Activated CD4-positive, alpha-beta T cell treated with anti-CD3 and anti-CD28 coated beads for 24 hours (primary cell): ENCODE measurements around the gene GRIA4.

Experiments
- DNase-seq, 2 donors: peaks; one replicate each; pipeline ENCODE4 v3.0.0-alpha.2; 2020; ENCODE audit warnings: low read depth in 2 of 2

Gene GRIA4

GRCh38 chr11:105639527-105639926 is 29.7 kb downstream of the GRIA4 start:
- DNase-seq = no peak

GRCh38 chr11:105641433-105641832 is 31.6 kb downstream of the GRIA4 start:
- no peak for DNase-seq

- no peak for DNase-seq
Measured at GRCh38 chr11:105642870-105643269, 33.0 kb downstream of the GRIA4 start.

GRCh38 chr11:105644839-105645573 is 35.1 kb downstream of the GRIA4 start:
- DNase-seq = no peak

- no peak for DNase-seq
Measured at GRCh38 chr11:105647780-105648179, 37.9 kb downstream of the GRIA4 start.

GRCh38 chr11:105648762-105649161 is 38.9 kb downstream of the GRIA4 start:
- DNase-seq = no peak

GRCh38 chr11:105665281-105665680 is 55.4 kb downstream of the GRIA4 start:
- no peak for DNase-seq

DNA sequence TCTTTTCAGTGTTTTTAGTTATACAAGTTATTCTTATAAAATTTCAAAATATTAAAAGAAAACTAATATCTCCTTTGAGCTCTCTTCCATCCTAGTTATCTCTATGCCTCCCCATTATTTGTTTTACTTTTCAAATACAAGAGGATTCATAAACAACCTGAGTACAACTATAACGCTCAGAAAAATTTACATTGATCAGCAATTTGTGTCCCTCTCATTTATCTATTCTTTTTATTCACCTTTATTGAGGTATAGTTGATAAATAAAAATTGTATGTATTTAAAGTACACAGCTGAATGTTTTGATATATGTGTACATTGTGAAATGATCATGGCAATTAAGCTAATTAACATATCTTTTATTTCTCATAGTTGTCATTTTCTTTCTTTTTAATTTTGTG is 57.6 kb downstream of the GRIA4 start:
- no peak for DNase-seq

DNA sequence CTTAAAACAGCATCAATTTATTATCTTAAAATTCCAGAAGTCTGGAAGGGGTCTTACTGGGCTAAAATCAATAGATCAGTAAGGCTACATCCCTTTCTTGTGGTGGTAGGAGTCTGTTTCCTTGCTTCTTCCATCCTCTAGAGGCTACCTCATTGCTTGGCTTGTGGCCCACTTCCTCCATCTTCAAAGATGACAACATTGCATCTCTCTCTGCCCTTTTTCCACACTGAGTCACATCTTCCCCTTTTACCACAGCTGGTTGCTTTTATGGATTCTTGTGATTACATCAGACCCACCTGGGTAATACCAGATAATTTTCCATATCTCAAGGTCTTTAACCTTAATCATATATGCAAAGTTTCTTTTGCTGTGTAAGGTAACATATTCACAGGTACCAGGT is 60.9 kb downstream of the GRIA4 start:
- no peak for DNase-seq

GRCh38 chr11:105673089-105673488 is 63.2 kb downstream of the GRIA4 start:
- no peak for DNase-seq

- no peak for DNase-seq
Measured at GRCh38 chr11:105689631-105690030, 79.8 kb downstream of the GRIA4 start.

GRCh38 chr11:105690467-105690866 is 80.6 kb downstream of the GRIA4 start:
- no peak for DNase-seq

GRCh38 chr11:105693075-105693759 is 83.3 kb downstream of the GRIA4 start:
- DNase-seq = no peak

DNA sequence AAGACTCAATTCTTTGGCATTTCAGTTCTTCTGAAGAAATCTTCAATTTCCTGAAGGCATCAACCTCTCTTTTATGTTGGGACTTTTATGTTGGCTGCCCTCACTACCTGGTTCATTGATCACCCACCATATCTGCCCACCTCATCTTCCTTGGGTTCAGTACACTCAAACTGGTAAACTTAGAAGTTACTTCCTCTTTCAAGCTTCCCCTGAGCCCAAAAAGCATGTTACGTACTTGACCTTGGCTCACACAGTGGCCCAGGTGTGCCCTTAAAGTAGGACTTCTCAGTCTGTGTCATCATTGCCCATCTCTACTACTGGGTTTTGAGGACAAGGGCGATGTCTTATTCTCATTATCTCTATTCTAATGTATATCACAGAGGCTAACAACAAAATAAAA is 86.1 kb downstream of the GRIA4 start:
- no peak for DNase-seq

- no peak for DNase-seq
Measured at GRCh38 chr11:105697291-105697690, 87.4 kb downstream of the GRIA4 start.

GRCh38 chr11:105699203-105699602 is 89.3 kb downstream of the GRIA4 start:
- DNase-seq = no peak

DNA sequence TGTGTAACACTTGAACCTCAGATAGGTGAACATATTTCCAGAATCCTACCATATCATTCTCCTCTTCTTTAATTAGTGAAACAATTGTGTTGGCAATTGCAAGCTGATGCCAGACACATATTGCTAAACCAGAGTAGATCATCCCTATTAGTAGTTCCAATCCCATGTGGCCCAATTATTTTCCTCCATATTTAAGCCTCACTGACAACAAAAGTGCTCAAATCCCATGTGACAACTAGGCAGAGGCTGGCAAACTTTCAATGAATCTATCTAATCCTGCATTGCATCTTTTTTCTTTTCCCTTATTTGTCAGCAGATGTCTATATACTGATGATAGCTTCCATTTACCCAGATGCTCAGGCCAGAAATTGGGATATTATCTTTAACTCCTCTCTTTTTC is 90.4 kb downstream of the GRIA4 start:
- DNase-seq = no peak

- no peak for DNase-seq
Measured at GRCh38 chr11:105701098-105701497, 91.2 kb downstream of the GRIA4 start.

DNA sequence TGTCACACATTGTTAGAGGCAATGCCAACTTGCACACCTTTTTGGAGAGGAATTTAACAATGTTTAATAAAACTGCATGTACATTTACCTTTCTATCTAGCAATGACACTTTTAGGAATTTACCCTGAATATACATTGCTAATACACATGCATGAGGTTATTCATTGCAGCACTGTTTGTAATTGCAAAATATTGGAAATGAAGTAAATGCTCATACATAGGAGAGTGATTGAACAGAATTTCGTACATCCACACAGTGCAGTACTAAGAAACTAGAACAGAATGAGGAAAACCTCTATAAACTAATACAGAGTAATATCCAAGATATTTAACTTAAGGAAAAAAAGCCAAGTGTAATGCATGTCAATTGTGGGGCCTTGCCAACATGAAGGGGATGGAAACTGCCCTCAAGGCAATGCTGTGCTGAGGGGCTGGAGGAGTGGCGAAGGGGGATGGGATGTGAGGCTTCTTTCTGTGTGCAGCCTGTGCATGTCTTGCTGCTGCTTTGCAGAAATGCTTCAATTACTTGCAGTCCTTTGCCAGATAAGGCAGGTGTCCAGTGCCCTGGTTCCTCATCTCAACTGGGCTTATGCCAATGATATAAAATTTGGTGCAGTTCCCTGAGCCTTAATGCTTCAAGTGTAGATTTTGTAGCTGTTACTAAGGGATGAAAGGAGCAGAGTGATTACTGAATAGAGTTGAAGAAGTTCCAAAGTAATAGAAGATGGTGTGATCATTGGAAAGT is 96.1 kb downstream of the GRIA4 start:
- DNase-seq = no peak

GRCh38 chr11:105713106-105713505 is 103.2 kb downstream of the GRIA4 start:
- no peak for DNase-seq

DNA sequence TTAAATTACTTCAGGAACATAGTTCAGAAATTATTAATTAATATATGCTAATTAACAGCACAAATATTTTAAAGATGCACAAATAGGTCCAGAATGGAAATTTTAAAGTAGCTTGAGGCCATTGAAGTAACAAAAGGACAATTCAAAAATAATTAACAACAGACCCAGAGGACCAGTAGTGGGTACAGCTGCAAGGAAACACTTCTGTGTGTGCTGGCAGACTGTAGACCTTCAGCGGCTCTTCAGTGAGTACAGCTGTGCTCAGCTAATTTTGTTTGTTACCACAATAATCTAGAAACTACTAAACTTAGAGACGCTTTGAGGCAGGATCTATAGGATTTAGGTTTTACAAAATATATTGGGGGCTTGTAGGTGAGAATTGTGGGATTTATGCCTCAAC is 103.8 kb downstream of the GRIA4 start:
- DNase-seq = no peak

- no peak for DNase-seq
Measured at GRCh38 chr11:105718641-105719040, 108.8 kb downstream of the GRIA4 start.
